OCI-LY1 (cell line): ENCODE measurements around the gene SFMBT2.

Source experiments
- H2AFZ ChIP-seq: fragments of 200-600 bp; sonication (generic), shearing (Covaris generic); 2 replicates; pipeline ENCODE4 v1.6.0; 2014; ENCODE audit warnings: antibody characterized with exemption, mild to moderate bottlenecking, low read length
- H3F3A ChIP-seq: fragments of 200-600 bp; sonication (generic), shearing (Covaris generic); 2 replicates; pipeline ENCODE4 v1.6.0; 2014; ENCODE audit warnings: mild to moderate bottlenecking, antibody characterized with exemption, low read length, moderate library complexity; ENCODE audit not compliant: insufficient read depth
- H3K27ac ChIP-seq: fragments of 200-600 bp; sonication (generic); 2 replicates; pipeline ENCODE4 v1.5.1; 2014; ENCODE audit warnings: low read length, mixed run types, mild to moderate bottlenecking, low read depth; ENCODE audit not compliant: poor library complexity, severe bottlenecking
- H3K27me3 ChIP-seq: fragments of 200-600 bp; sonication (generic); 2 replicates; pipeline ENCODE4 v1.6.0; 2014; ENCODE audit warnings: antibody characterized with exemption, mild to moderate bottlenecking, low read length, moderate library complexity; ENCODE audit not compliant: insufficient read depth
- H3K36me3 ChIP-seq: fragments of 200-600 bp; sonication (generic); 2 replicates; pipeline ENCODE4 v1.6.1; 2014; ENCODE audit warnings: mild to moderate bottlenecking, antibody characterized with exemption, low read length, moderate library complexity, mixed read lengths; ENCODE audit not compliant: insufficient read depth
- H3K4me1 ChIP-seq: fragments of 200-600 bp; sonication (generic); 2 replicates; pipeline ENCODE4 v1.5.1; 2014; ENCODE audit warnings: mild to moderate bottlenecking, low read length, moderate library complexity; ENCODE audit not compliant: insufficient read depth, severe bottlenecking
- H3K4me2 ChIP-seq: fragments of 200-600 bp; sonication (generic), shearing (Covaris generic); 2 replicates; pipeline ENCODE4 v1.6.1; 2014; ENCODE audit warnings: low read length
- H3K4me3 ChIP-seq: fragments of 200-600 bp; sonication (generic); 2 replicates; pipeline ENCODE4 v1.5.1; 2014; ENCODE audit warnings: low read length, low read depth, mild to moderate bottlenecking, mixed read lengths; ENCODE audit not compliant: poor library complexity, severe bottlenecking
- H3K79me2 ChIP-seq: fragments of 200-600 bp; shearing (Covaris generic); 2 replicates; pipeline ENCODE4 v1.6.1; 2016; ENCODE audit warnings: mixed run types, low read length, mixed read lengths; ENCODE audit not compliant: insufficient read depth
- H3K9ac ChIP-seq: fragments of 200-600 bp; sonication (generic), shearing (Covaris generic); 2 replicates; pipeline ENCODE4 v1.6.1; 2014; ENCODE audit warnings: mild to moderate bottlenecking, low read length, mixed read lengths
- H3K9me2 ChIP-seq: fragments of 200-600 bp; sonication (generic), shearing (Covaris generic); 2 replicates; pipeline ENCODE4 v1.6.1; 2014; ENCODE audit warnings: low read depth, mild to moderate bottlenecking, low read length, mixed read lengths
- H3K9me3 ChIP-seq: fragments of 200-600 bp; shearing (Covaris generic); 2 replicates; pipeline ENCODE4 v1.6.1; 2014; ENCODE audit warnings: low read length, mixed read lengths
- H4K20me1 ChIP-seq: fragments of 200-600 bp; sonication (generic), shearing (Covaris generic); 2 replicates; pipeline ENCODE4 v1.6.0; 2016; ENCODE audit warnings: mild to moderate bottlenecking, low read length; ENCODE audit not compliant: insufficient read depth
- CTCF ChIP-seq: fragments of 200-600 bp; sonication (generic), shearing (Covaris generic); IDR thresholded peaks from 2 replicates; pipeline ENCODE4 v1.5.1; 2017; ENCODE audit warnings: mild to moderate bottlenecking, antibody characterized with exemption, low read length, moderate library complexity, mixed read lengths
- EZH2 ChIP-seq: fragments of 200-600 bp; sonication (generic), shearing (Covaris generic); IDR thresholded peaks from 2 replicates; pipeline ENCODE4 v1.8.0; 2017; ENCODE audit warnings: borderline replicate concordance, mixed run types, mild to moderate bottlenecking, antibody characterized with exemption, low read length, moderate library complexity, mixed read lengths

The SFMBT2 gene

GRCh38 chr10:7293378-7293920 is 117.4 kb downstream of the SFMBT2 start:
- no peaks in the 10 kb centered on the region for H3K79me2 ChIP-seq
- no peaks in the 10 kb centered on the region for H3K27me3 ChIP-seq
- no peaks in the 10 kb centered on the region for H3K9me3 ChIP-seq
- no peak overlapping the region for H3K4me2 ChIP-seq
- peaks cover 9% of the 10 kb centered on the region for H3K4me1 ChIP-seq
- H2AFZ ChIP-seq, result no peak overlapping the region
- 0 out of 2 replicates have a peak, but pooled peaks cover 3% of the 10 kb centered on the region for H3K36me3 ChIP-seq
- H3F3A ChIP-seq, result no peaks in the 10 kb centered on the region
- TF ChIP-seq CTCF (no peak), EZH2 (no peak)
- H4K20me1 ChIP-seq, result no peaks in the 10 kb centered on the region
- H3K27ac ChIP-seq, result no peak overlapping the region
- no peak overlapping the region for H3K4me3 ChIP-seq
- H3K9me2 ChIP-seq, result no peaks in the 10 kb centered on the region
- H3K9ac ChIP-seq, result no peak overlapping the region

- no peak for TF ChIP-seq EZH2
- TF ChIP-seq CTCF, result no peak
- Histone ChIP-seq H3K27ac (no peak overlapping the region), H2AFZ (no peak overlapping the region), H3K36me3 (0 out of 2 replicates have a peak, but pooled peaks cover 3% of the 10 kb centered on the region), H3K4me3 (no peak overlapping the region), H3K9me2 (no peaks in the 10 kb centered on the region), H3K79me2 (no peaks in the 10 kb centered on the region), H4K20me1 (no peaks in the 10 kb centered on the region), H3K4me1 (no peaks in the 10 kb centered on the region), H3K4me2 (no peak overlapping the region), H3K27me3 (no peaks in the 10 kb centered on the region), H3F3A (no peaks in the 10 kb centered on the region), H3K9ac (no peak overlapping the region), H3K9me3 (no peaks in the 10 kb centered on the region)
These were observed 119.2 kb downstream of the SFMBT2 start for GRCh38 chr10:7291487-7292270.

GRCh38 chr10:7288060-7288690 is 122.7 kb downstream of the SFMBT2 start:
- TF ChIP-seq CTCF, result no peak
- TF ChIP-seq EZH2, result no peak
- H3K27ac ChIP-seq, result no peak overlapping the region
- H3K36me3 ChIP-seq, result 0 out of 2 replicates have a peak, but pooled peaks cover 3% of the 10 kb centered on the region
- H3K9ac ChIP-seq, result no peak overlapping the region
- no peak overlapping the region for H2AFZ ChIP-seq
- H3K9me2 ChIP-seq, result no peaks in the 10 kb centered on the region
- H3K4me3 ChIP-seq, result no peak overlapping the region
- H3K27me3 ChIP-seq, result no peaks in the 10 kb centered on the region
- no peak overlapping the region for H3K4me2 ChIP-seq
- H4K20me1 ChIP-seq, result no peaks in the 10 kb centered on the region
- H3K4me1 ChIP-seq, result peaks cover 4% of the 10 kb centered on the region
- H3F3A ChIP-seq, result no peaks in the 10 kb centered on the region
- no peaks in the 10 kb centered on the region for H3K79me2 ChIP-seq
- no peaks in the 10 kb centered on the region for H3K9me3 ChIP-seq
